GM18873 (cell line): ENCODE measurements around the gene ZNRD2.
A peak's percentile ranks its signal among the peaks of the same experiment; 100 is the strongest.

Experiments
- ATAC-seq: cut with Tn5 transposase; IDR thresholded peaks from one replicate; pipeline ENCODE4 v1.9.1; 2021; ENCODE audit warnings: mild to moderate bottlenecking, moderate library complexity, moderate number of reproducible peaks; ENCODE audit not compliant: unreplicated experiment, low FRiP score

The ZNRD2 gene

DNA sequence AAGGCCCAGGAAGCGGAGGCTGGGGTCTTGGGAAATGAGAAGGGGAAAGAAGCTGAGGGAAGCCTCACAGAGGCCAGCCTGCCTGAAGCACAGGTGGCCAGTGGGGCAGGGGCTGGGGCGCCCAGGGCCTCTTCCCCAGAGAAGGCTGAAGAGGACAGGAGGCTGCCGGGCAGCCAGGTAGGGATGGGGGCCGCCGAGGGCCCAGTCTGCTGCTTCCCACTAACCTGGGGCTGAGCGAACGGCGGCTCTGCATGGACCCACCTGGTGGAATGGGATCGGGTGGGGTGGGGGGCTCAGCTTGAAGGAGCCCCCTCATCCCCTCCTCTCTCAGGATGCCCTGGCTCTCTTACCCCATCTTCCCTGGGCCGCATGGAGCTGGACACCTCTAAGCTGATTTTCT lies 13.3 kb downstream of the ZNRD2 start:
- no peak for ATAC-seq

DNA sequence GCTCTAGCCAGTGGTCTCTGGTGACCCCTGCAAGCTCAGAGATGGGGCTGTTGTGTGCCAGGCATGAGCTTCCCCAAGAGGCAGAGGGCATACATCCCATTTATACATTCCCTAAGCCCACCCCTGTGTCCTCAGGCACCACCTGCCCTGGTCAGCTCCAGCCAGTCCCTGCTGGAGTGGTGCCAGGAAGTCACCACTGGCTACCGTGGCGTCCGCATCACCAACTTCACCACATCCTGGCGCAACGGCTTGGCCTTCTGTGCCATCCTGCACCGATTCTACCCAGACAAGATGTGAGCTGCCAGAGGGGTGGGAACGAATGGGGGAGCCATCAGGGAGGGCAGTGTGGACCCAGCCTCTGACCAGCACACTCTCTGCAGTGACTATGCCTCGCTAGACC lies 13.8 kb downstream of the ZNRD2 start:
- no peak for ATAC-seq

DNA sequence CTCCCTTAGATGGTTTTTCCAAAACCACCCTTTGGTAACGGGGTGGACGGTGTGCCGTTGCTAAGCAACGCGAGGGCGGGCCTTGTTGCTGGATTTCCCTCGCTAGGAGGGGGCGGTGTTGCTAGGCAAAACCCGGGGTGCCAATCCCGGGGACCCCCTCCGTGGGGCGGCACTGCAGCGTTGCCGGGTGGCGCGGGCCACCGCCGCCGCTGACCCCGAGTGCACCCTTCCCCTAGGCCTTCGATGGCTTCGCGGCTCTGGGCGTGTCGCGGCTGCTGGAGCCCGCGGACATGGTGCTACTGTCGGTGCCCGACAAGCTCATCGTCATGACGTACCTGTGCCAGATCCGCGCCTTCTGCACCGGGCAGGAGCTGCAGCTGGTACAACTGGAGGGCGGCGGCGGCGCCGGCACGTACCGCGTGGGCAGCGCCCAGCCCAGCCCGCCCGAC lies 14.5 kb downstream of the ZNRD2 start:
- no peak for ATAC-seq

DNA sequence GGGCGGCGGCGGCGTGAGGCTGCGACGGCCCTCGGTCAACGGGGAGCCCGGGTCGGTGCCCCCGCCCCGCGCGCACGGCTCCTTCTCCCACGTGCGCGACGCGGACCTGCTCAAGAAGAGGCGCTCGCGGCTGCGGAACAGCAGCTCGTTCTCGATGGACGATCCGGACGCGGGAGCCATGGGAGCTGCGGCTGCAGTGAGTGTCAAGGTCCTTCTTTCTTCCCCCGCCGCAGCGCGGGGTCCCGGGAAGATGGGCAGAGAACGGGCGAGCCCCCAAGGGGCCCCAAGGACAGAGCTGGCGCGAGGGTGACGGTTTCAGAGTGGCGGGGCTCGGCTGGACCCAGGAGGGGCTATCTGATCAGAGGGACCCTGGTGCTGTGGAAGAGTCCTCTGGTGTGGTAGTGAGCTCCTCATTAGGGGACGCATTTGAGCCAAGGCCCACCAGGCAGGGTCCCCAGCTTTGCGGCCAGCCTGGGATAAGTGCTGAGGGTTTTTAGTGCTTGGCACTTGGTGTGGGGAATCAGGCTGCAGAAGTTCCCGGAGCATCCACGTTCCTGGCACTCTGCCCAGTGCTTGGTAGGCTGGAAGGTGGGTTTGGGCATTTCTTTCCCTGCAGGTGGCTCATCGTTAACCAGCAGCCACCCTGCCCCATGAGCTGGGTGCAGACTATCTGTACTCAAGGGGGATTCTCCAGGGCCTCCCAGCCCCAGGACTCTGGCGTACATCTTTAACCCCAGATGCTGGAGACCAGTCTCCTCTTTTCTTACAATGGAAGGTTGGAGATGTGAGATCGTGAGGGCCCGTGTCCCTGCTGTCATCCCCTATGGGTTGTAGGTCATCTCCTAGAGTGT lies 15.3 kb downstream of the ZNRD2 start:
- no peak for ATAC-seq

DNA sequence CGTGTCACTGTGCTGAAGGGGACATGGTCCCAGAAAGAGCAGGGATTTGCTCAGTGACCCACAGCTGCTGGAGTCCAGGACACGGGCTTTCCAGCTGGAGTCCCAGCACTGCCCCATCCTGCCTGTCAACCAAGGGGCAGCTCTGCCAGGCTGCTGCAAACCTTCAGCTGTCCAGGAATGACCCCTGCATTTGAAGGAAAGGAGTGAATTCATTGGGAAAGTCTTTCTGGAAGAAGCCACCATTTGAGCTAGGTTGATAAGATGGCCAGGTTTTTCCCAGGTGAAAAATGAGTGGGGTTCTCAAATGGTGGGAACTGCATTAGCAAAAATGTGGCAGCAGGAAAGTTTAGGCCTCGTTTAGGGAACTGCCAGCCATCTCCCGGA lies 16.0 kb downstream of the ZNRD2 start:
- no peak for ATAC-seq

GRCh38 chr11:65586676-65587075 lies 16.4 kb downstream of the ZNRD2 start:
- no peak for ATAC-seq

DNA sequence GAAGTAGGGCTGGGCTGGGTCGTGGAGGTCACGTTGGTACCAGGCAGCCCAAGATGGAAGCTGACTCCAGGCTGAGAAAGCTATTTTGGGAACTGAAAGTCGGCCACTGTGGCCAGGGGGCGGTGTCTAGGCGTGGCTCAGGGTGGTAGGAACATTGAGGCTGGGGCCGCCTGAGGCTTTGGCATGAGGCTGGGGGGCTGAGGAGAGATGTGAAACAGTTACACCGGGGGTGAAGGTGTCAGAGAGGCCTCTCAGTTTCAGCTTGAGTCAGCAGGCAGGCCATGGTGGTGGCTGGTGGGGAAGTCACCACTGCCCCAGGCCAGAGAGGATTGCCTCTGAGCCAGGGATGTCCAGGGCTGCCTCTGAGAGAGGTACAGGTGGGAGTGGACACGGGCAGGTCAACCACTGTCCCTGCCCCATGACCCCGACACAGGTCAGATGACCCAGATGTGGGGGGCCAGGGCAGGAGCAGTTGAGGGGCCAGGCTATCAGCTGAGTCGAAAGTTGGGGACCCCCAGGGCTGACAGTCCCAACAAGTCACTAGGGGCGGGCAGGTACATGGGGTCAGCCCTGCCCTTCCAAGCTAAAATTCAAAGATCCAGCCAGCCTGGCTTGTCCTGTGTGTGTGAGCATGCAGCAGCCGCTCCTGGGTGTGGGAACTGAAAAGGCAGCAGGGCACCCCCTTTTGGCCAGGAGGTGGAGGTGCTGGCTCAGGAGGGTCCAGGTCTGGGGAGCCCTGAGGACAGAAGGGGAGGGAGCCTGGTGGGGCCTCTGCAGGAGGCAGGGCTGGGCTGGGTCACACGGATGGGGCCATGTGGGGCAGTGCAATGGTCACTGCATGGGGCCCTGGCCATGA lies 18.1 kb downstream of the ZNRD2 start:
- peak; percentile 74 for ATAC-seq

DNA sequence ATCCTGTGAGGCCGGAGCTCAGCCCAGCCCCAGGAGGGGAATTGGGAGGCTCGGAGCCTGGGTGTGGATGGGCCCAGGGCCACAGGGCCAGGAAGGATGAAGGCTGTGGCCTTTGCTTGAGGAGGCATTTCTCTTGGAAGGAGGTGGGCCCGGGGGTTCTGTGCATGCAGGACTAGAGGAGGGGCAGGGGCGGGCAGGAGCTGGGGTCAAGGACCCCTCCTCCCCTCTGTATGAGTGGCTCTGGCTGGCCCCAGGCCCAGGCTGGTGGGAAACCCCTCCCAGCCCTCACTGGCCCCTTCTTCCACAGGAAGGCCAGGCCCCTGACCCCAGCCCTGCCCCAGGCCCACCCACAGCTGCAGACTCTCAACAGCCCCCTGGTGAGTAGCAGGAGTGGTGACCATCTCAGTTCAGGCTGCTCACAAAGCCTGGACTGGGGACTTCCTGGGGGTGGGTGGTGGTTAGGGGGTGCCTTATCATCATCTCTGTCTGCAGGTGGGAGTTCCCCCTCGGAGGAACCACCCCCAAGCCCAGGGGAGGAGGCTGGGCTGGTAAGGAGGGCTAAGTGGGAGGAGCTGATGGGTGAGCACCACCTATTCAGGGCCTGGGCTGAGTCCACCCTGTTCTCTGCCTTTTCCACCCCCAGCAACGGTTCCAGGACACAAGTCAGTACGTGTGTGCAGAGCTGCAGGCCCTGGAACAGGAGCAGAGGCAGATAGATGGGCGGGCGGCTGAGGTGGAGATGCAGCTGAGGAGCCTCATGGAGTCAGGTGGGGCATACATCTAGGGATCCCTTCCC lies 19.4 kb downstream of the ZNRD2 start:
- ATAC-seq = no peak

GRCh38 chr11:65590240-65590738 lies 20.0 kb downstream of the ZNRD2 start:
- ATAC-seq = no peak

- ATAC-seq = no peak
Observed at GRCh38 chr11:65591939-65592857, 21.9 kb downstream of the ZNRD2 start.

DNA sequence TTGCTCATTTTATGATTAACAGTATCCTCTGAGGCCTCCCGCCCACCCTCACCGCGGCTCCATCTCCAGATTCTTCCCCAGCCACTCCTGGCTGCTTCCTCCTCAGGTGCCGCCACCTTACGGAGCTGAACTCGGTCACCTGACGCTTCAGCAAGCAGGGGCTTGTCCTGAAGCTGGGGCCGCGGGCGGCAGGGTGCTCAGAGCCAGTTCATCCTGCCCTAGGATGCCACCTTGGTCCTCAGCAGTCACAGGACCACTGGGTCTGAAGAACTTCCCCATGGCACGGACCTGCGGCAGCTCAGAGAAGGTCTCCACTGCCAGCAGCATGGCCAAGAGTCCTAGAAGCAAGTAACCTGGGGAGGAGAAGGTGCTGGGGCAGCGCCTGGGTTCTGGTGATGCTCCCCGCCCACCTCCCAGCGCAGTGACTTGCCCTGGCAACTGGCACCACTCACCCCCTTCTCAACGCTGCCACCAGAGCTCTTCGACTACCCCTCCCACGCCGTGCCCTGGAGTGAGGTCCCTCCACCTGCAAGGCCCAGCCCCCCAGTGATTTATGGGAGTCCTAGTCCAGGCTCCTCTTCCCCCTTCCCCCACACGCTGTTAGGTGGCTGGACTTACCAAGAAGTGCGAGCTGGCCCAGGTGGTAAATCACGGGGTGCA lies 22.7 kb downstream of the ZNRD2 start:
- no peak for ATAC-seq

- ATAC-seq = no peak
Observed at GRCh38 chr11:65593518-65594414, 23.5 kb downstream of the ZNRD2 start.

DNA sequence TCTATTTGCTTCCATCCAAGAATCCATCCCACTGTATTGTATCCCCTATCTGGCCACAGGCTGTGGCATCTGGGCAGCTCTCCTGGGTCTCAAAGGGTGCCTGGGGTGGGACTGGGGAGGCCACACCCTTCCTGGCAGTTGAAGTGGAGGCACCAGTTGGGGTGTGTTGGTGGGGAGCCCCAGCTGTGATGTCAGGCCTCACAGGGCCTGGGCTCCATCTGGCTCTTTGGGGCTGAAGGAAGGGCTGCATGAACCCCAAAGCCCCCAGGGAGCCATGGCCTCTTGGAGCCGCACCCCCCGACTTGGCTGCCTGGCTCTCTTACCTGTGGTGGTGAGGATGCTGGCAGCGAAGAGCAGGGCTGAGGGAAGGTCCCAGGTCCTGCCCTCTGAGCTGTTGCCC lies 24.9 kb downstream of the ZNRD2 start:
- no peak for ATAC-seq

- no peak for ATAC-seq
Observed at GRCh38 chr11:65595543-65596281, 25.4 kb downstream of the ZNRD2 start, which contains the start of gene KCNK7. TSS of gene KCNK7 (minus strand) at chr11:65595800. CDS start at chr11:65595772, 28 bp downstream.

DNA sequence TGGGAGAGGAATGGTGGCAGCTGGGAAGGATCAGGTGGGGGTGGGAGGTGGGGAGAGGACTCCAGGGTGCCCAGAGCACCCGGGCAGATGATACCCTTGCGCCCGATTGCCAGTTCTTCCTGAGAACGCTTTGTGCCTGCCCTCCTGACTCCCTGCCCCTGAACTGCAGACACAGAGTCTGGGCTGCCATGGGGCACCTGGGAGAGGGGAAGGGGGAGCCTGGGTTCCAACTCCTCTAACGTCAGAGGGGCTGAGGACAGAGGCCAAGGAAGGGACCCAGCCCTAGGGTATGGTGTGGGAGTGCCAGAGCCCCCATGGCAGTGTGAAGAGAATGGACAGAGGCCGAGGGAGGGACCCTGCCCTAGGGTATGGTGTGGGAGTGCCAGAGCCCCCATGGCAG lies 26.2 kb downstream of the ZNRD2 start:
- no peak for ATAC-seq

- ATAC-seq = no peak
Observed at GRCh38 chr11:65598258-65598699, 28.0 kb downstream of the ZNRD2 start.
